ENCODE results near the gene STX1A. TPM values are rescaled to one million over a fixed set of nuclear protein-coding genes. Genes with fewer than 3 reads are reported as not detected.
A peak's percentile ranks its signal among the peaks of the same experiment; 100 is the strongest.

STX1A gene
- total RNA-seq, 1 experiment from 2014 or later, result 20.4 TPM

- H3K36me3 Mint-ChIP-seq, result no peaks in the 10 kb centered on the region
- no peaks in the 10 kb centered on the region for H3K27me3 Mint-ChIP-seq (ENCODE audit: low read depth)
- H3K9me3 Mint-ChIP-seq, result no peaks in the 10 kb centered on the region
- no peak overlapping the region for H3K4me3 Mint-ChIP-seq
- DNase-seq (ENCODE audit: low spot score) (peak; percentile 45), ATAC-seq (peak; percentile 98)
- POLR2A ChIA-PET, result interaction anchor here (0.9 to 1.3 kb wide), 3 partner anchors 8 to 24 kb away, joined by 3 to 4 read pairs (median 3); partner anchors contain the start of genes ABHD11 and CLDN3
- CTCF ChIA-PET, result no interaction called here
- TF ChIP-seq CREM (CRISPR knock-in tag; IDR thresholded peaks at IDR 0.05), result no peak
- TF ChIP-seq ETV6 (CRISPR knock-in tag; IDR thresholded peaks at IDR 0.05), result no peak
- TF ChIP-seq PRDM15 (CRISPR knock-in tag; IDR thresholded peaks at IDR 0.05), result no peak
- no peak for TF ChIP-seq NFATC4 (CRISPR knock-in tag; IDR thresholded peaks at IDR 0.05)
- TF ChIP-seq ZNF416 (CRISPR knock-in tag; IDR thresholded peaks at IDR 0.05), result no peak
- TF ChIP-seq, protein P1, sequence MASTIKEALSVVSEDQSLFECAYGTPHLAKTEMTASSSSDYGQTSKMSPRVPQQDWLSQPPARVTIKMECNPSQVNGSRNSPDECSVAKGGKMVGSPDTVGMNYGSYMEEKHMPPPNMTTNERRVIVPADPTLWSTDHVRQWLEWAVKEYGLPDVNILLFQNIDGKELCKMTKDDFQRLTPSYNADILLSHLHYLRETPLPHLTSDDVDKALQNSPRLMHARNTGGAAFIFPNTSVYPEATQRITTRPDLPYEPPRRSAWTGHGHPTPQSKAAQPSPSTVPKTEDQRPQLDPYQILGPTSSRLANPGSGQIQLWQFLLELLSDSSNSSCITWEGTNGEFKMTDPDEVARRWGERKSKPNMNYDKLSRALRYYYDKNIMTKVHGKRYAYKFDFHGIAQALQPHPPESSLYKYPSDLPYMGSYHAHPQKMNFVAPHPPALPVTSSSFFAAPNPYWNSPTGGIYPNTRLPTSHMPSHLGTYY (CRISPR knock-in tag; IDR thresholded peaks at IDR 0.05), result no peak
- TF ChIP-seq, protein P2, sequence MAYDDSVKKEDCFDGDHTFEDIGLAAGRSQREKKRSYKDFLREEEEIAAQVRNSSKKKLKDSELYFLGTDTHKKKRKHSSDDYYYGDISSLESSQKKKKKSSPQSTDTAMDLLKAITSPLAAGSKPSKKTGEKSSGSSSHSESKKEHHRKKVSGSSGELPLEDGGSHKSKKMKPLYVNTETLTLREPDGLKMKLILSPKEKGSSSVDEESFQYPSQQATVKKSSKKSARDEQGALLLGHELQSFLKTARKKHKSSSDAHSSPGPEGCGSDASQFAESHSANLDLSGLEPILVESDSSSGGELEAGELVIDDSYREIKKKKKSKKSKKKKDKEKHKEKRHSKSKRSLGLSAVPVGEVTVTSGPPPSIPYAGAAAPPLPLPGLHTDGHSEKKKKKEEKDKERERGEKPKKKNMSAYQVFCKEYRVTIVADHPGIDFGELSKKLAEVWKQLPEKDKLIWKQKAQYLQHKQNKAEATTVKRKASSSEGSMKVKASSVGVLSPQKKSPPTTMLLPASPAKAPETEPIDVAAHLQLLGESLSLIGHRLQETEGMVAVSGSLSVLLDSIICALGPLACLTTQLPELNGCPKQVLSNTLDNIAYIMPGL (CRISPR knock-in tag; IDR thresholded peaks at IDR 0.05), result no peak
- no peak; the same call in 1 of the 2 replicates for TF ChIP-seq ZNF423 (CRISPR knock-in tag; IDR thresholded peaks at IDR 0.05)
- no peak for TF ChIP-seq ATF6 (CRISPR knock-in tag; IDR thresholded peaks at IDR 0.05)
- no peak for TF ChIP-seq ZBTB21 (CRISPR knock-in tag; IDR thresholded peaks at IDR 0.05; ENCODE audit: borderline replicate concordance)
- TF ChIP-seq ELF4 (CRISPR knock-in tag; IDR thresholded peaks at IDR 0.05; ENCODE audit: low read depth), result no peak
- TF ChIP-seq, protein P3, sequence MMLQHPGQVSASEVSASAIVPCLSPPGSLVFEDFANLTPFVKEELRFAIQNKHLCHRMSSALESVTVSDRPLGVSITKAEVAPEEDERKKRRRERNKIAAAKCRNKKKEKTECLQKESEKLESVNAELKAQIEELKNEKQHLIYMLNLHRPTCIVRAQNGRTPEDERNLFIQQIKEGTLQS (CRISPR knock-in tag; conservative IDR thresholded peaks at IDR 0.05), result no peak
- no peak for TF ChIP-seq CBFB (CRISPR knock-in tag; IDR thresholded peaks at IDR 0.05; ENCODE audit: low read depth)
- no peak for TF ChIP-seq USF1 (CRISPR knock-in tag; IDR thresholded peaks at IDR 0.05)
- no peak for TF ChIP-seq PREB (CRISPR knock-in tag; IDR thresholded peaks at IDR 0.05; ENCODE audit: borderline replicate concordance)
- TF ChIP-seq, protein P4, sequence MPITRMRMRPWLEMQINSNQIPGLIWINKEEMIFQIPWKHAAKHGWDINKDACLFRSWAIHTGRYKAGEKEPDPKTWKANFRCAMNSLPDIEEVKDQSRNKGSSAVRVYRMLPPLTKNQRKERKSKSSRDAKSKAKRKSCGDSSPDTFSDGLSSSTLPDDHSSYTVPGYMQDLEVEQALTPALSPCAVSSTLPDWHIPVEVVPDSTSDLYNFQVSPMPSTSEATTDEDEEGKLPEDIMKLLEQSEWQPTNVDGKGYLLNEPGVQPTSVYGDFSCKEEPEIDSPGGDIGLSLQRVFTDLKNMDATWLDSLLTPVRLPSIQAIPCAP (CRISPR knock-in tag; IDR thresholded peaks at IDR 0.05), result no peak
- TF ChIP-seq, protein P5, sequence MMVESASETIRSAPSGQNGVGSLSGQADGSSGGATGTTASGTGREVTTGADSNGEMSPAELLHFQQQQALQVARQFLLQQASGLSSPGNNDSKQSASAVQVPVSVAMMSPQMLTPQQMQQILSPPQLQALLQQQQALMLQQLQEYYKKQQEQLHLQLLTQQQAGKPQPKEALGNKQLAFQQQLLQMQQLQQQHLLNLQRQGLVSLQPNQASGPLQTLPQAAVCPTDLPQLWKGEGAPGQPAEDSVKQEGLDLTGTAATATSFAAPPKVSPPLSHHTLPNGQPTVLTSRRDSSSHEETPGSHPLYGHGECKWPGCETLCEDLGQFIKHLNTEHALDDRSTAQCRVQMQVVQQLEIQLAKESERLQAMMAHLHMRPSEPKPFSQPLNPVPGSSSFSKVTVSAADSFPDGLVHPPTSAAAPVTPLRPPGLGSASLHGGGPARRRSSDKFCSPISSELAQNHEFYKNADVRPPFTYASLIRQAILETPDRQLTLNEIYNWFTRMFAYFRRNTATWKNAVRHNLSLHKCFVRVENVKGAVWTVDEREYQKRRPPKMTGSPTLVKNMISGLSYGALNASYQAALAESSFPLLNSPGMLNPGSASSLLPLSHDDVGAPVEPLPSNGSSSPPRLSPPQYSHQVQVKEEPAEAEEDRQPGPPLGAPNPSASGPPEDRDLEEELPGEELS (CRISPR knock-in tag; IDR thresholded peaks at IDR 0.05), result no peak
- H3K27ac Mint-ChIP-seq, result no peak overlapping the region
- H3K4me1 Mint-ChIP-seq, result peaks cover 12% of the 10 kb centered on the region
These were observed 42.6 kb upstream of the STX1A start for GRCh38 chr7:73761854-73762658.
